ENCODE results near the gene RGS13. TPM values are rescaled to one million over a fixed set of nuclear protein-coding genes. Genes with fewer than 3 reads are reported as not detected.

Gene RGS13
- total RNA-seq, 2 experiments from 2014 or later: 80.4 to 214 TPM

DNA sequence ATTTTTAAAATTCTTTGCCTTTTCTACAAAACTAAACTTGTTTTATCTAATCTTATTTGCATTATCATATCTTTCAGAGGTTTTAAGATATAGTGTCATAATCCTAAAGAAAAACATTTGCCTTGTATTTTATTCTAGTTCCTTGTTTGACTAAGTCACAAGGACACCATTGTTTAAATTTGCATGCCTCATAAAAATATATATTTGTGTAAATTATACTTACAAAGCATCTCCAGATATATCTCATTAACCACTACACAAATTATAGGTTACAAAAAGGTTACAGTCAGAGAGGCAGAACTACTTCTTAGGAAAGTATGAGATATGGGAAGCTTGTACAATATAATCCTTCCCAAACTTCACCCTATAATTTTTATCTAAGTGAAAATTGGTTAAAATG, 4.2 kb upstream of the RGS13 start:
- Histone ChIP-seq H3K4me1 (ENCODE audit: insufficient read depth, low read length, poor library complexity, severe bottlenecking) (peaks cover 84% of the 10 kb centered on the region), H3K4me3 (ENCODE audit: low read depth, low read length, poor library complexity, severe bottlenecking) (peak overlapping the region; percentile 80), H3K9me3 (ENCODE audit: low read length) (no peaks in the 10 kb centered on the region), H3K4me2 (ENCODE audit: low read length) (peak overlapping the region; percentile 85), H3K79me2 (ENCODE audit: insufficient read depth, low read depth, low read length) (peaks cover 78% of the 10 kb centered on the region), H3K9me2 (ENCODE audit: insufficient read depth, low read length) (no peaks in the 10 kb centered on the region), H3K36me3 (ENCODE audit: insufficient read depth, low read length) (no peaks in the 10 kb centered on the region), H2AFZ (ENCODE audit: low read length) (peak overlapping the region; percentile 79), H3K27ac (ENCODE audit: low read depth, low read length, poor library complexity, severe bottlenecking) (peak overlapping the region; percentile 100), H4K20me1 (ENCODE audit: insufficient read depth, low read length) (no peaks in the 10 kb centered on the region)
- DNase-seq (ENCODE audit: low spot score): no peak
- ChIA-PET POLR2A (interaction anchor here (0.7 to 9.7 kb wide), 11 partner anchors 7 to 428 kb away, joined by 3 to 211 read pairs (median 10); partner anchors contain the start of genes RGS13, RGS2, RO60 and UCHL5), CTCF (ENCODE audit: unreplicated experiment) (interaction anchor here (0.6 kb wide), 1 partner anchor 37 kb away, joined by 4 read pairs; no protein-coding TSS in a partner anchor)
- intact Hi-C loops (cut with micrococcal nuclease; ENCODE audit: unreplicated experiment): loop anchor here (10.0 kb wide), 2 partner anchors 1593 to 1653 kb away; no protein-coding TSS in a partner anchor
- no TSS peak for BruUV-seq (replicated peaks)
- TF ChIP-seq, protein P1, sequence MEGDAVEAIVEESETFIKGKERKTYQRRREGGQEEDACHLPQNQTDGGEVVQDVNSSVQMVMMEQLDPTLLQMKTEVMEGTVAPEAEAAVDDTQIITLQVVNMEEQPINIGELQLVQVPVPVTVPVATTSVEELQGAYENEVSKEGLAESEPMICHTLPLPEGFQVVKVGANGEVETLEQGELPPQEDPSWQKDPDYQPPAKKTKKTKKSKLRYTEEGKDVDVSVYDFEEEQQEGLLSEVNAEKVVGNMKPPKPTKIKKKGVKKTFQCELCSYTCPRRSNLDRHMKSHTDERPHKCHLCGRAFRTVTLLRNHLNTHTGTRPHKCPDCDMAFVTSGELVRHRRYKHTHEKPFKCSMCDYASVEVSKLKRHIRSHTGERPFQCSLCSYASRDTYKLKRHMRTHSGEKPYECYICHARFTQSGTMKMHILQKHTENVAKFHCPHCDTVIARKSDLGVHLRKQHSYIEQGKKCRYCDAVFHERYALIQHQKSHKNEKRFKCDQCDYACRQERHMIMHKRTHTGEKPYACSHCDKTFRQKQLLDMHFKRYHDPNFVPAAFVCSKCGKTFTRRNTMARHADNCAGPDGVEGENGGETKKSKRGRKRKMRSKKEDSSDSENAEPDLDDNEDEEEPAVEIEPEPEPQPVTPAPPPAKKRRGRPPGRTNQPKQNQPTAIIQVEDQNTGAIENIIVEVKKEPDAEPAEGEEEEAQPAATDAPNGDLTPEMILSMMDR (conservative IDR thresholded peaks at IDR 0.05; ENCODE audit: low read length): no peak
- TF ChIP-seq EZH2phosphoT487 (IDR thresholded peaks at IDR 0.05; ENCODE audit: borderline replicate concordance, low read depth, low read length): no peak

GRCh38 chr1:192632188-192632587, 3.8 kb upstream of the RGS13 start:
- CTCF ChIA-PET (ENCODE audit: unreplicated experiment): interaction anchor here (0.6 kb wide), 1 partner anchor 37 kb away, joined by 4 read pairs; no protein-coding TSS in a partner anchor
- H3K4me2 ChIP-seq (ENCODE audit: low read length): peak overlapping the region; percentile 85
- H3K36me3 ChIP-seq (ENCODE audit: insufficient read depth, low read length): no peaks in the 10 kb centered on the region
- intact Hi-C loops (cut with micrococcal nuclease; ENCODE audit: unreplicated experiment): loop anchor here (10.0 kb wide), 2 partner anchors 1593 to 1653 kb away; no protein-coding TSS in a partner anchor
- peaks cover 80% of the 10 kb centered on the region for H3K4me1 ChIP-seq (ENCODE audit: insufficient read depth, low read length, poor library complexity, severe bottlenecking)
- H3K79me2 ChIP-seq (ENCODE audit: insufficient read depth, low read depth, low read length): peaks cover 83% of the 10 kb centered on the region
- POLR2A ChIA-PET: interaction anchor here (0.7 to 9.7 kb wide), 10 partner anchors 7 to 175 kb away, joined by 3 to 211 read pairs (median 10); partner anchors contain the start of genes RGS13 and RGS2
- H3K4me3 ChIP-seq (ENCODE audit: low read depth, low read length, poor library complexity, severe bottlenecking): peak overlapping the region; percentile 80
- TF ChIP-seq, protein P1 (conservative IDR thresholded peaks at IDR 0.05; ENCODE audit: low read length): no peak
- no peak for TF ChIP-seq EZH2phosphoT487 (IDR thresholded peaks at IDR 0.05; ENCODE audit: borderline replicate concordance, low read depth, low read length)
- H3K9me3 ChIP-seq (ENCODE audit: low read length): no peaks in the 10 kb centered on the region
- H4K20me1 ChIP-seq (ENCODE audit: insufficient read depth, low read length): no peaks in the 10 kb centered on the region
- no TSS peak for BruUV-seq (replicated peaks)
- peak overlapping the region; percentile 100 for H3K27ac ChIP-seq (ENCODE audit: low read depth, low read length, poor library complexity, severe bottlenecking)
- no peaks in the 10 kb centered on the region for H3K9me2 ChIP-seq (ENCODE audit: insufficient read depth, low read length)
- H2AFZ ChIP-seq (ENCODE audit: low read length): peak overlapping the region; percentile 79
- no peak for DNase-seq (ENCODE audit: low spot score)

Measured in OCI-LY7 (cell line).